ENCODE data around the gene PNLIPRP3. TPM values are rescaled to one million over a fixed set of nuclear protein-coding genes. Genes with fewer than 3 reads are reported as not detected.

Gene PNLIPRP3
- polyA plus RNA-seq, 1 of the 3 experiments (the other 2 are of a cell fraction) = not detected

DNA sequence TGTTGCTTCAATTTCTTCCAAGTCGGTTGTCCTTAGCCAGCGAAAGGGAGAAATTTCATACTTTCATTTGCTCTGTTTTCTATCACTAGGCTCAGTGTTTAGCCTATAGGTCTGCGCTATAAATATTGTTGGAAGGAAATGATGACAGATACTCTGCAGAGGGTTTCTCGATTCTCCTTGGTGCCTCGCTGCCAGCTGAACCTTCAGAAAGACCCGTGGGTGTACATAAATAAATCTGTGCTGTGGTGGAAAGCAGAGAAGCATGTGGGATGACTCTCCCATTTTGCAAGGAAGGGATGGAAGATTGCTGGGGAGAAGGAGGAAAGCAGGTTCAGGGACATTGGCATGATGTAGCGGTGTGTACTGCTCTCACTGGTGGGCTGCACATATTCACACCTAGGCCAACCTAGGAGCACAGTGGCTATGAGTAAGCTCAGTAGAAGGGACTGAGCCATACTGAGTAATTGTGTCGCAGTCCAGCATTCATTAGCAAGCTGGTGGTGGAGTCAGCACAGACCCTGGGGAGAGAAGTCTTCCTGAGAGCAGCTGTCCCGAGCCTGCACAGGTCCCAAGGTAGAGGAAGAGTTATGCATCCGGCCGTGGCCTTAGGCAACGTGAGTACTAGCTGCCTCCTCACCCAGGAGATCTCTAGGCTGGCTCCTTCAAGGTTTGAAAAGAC lies 50.5 kb downstream of the PNLIPRP3 start:
- no peak overlapping the region for H2AFZ ChIP-seq (ENCODE audit: low read depth)
- H4K20me1 ChIP-seq (ENCODE audit: insufficient read depth) = no peaks in the 10 kb centered on the region
- no peak overlapping the region for H3K4me2 ChIP-seq
- H3K4me3 ChIP-seq (ENCODE audit: low read depth in 2 of 2, low read length in 1 of 2) = no peak overlapping the region
- no peaks in the 10 kb centered on the region for H3K36me3 ChIP-seq (replicated peaks in 1 of 2; ENCODE audit: control insufficient read depth in 1 of 2, insufficient read depth in 2 of 2, low read length in 1 of 2)
- H3K79me2 ChIP-seq (ENCODE audit: insufficient read depth) = no peaks in the 10 kb centered on the region
- no peaks in the 10 kb centered on the region for H3K9me2 ChIP-seq
- no peaks in the 10 kb centered on the region for H3K27me3 ChIP-seq (ENCODE audit: insufficient read depth)
- H3K9me3 ChIP-seq = no peaks in the 10 kb centered on the region
- DNase-seq = no peak
- no peaks in the 10 kb centered on the region for H3K4me1 ChIP-seq (ENCODE audit: control insufficient read depth in 1 of 2, insufficient read depth in 2 of 2, low read depth in 1 of 2, low read length in 1 of 2)
- ChIA-PET POLR2A (no interaction called here), CTCF (interaction anchor here (0.9 to 1.9 kb wide), 2 partner anchors 12 kb away, joined by 3 to 9 read pairs; no protein-coding TSS in a partner anchor)
- TF ChIP-seq EP300 (IDR thresholded peaks at IDR 0.05; ENCODE audit: borderline replicate concordance in 1 of 2, low read depth in 1 of 2, low read length in 1 of 2) (no peak), SMC3 (IDR thresholded peaks at IDR 0.05; ENCODE audit: low read depth, low read length) (no peak), EZH2phosphoT487 (IDR thresholded peaks at IDR 0.05; ENCODE audit: borderline replicate concordance, low read depth) (no peak), GABPA (IDR thresholded peaks at IDR 0.05; ENCODE audit: low read depth) (no peak), SIN3A (IDR thresholded peaks at IDR 0.05; ENCODE audit: borderline replicate concordance, low read depth, low read length) (no peak), FOSL2 (IDR thresholded peaks at IDR 0.05; ENCODE audit: borderline replicate concordance, low read depth) (no peak), TAF1 (IDR thresholded peaks at IDR 0.05; ENCODE audit: borderline replicate concordance, low read depth, low read length) (no peak), FOXM1 (IDR thresholded peaks at IDR 0.05; ENCODE audit: low read depth) (no peak)
- TF ChIP-seq, protein P1, sequence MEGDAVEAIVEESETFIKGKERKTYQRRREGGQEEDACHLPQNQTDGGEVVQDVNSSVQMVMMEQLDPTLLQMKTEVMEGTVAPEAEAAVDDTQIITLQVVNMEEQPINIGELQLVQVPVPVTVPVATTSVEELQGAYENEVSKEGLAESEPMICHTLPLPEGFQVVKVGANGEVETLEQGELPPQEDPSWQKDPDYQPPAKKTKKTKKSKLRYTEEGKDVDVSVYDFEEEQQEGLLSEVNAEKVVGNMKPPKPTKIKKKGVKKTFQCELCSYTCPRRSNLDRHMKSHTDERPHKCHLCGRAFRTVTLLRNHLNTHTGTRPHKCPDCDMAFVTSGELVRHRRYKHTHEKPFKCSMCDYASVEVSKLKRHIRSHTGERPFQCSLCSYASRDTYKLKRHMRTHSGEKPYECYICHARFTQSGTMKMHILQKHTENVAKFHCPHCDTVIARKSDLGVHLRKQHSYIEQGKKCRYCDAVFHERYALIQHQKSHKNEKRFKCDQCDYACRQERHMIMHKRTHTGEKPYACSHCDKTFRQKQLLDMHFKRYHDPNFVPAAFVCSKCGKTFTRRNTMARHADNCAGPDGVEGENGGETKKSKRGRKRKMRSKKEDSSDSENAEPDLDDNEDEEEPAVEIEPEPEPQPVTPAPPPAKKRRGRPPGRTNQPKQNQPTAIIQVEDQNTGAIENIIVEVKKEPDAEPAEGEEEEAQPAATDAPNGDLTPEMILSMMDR (IDR thresholded peaks at IDR 0.05) = no peak
- no peak overlapping the region for H3K9ac ChIP-seq
- no peak overlapping the region for H3K27ac ChIP-seq (ENCODE audit: low read depth in 2 of 2, low read length in 1 of 2)
- WGBS (ENCODE audit: low lambda C conversion rate) = 41% methylated on average over 11 of the region's 12 CpGs
- H3F3A ChIP-seq (replicated peaks; ENCODE audit: insufficient read depth) = no peaks in the 10 kb centered on the region

GRCh38 chr10:116486770-116487448 lies 59.3 kb downstream of the PNLIPRP3 start:
- TF ChIP-seq JUND (IDR thresholded peaks at IDR 0.05) (no peak), ELF1 (IDR thresholded peaks at IDR 0.05) (no peak), SIN3A (IDR thresholded peaks at IDR 0.05; ENCODE audit: borderline replicate concordance, low read depth, low read length) (no peak), SMC3 (IDR thresholded peaks at IDR 0.05; ENCODE audit: low read depth, low read length) (no peak), MXI1 (IDR thresholded peaks at IDR 0.05; ENCODE audit: low read depth, low read length) (no peak), FOXJ3 (CRISPR knock-in tag; IDR thresholded peaks at IDR 0.05) (no peak), RCOR1 (IDR thresholded peaks at IDR 0.05; ENCODE audit: low read length) (no peak), TAF1 (IDR thresholded peaks at IDR 0.05; ENCODE audit: borderline replicate concordance, low read depth, low read length) (no peak), NRF1 (IDR thresholded peaks at IDR 0.05; ENCODE audit: low read depth, low read length) (no peak), GABPA (IDR thresholded peaks at IDR 0.05; ENCODE audit: low read depth) (no peak), NFIC (IDR thresholded peaks at IDR 0.05; ENCODE audit: borderline replicate concordance) (no peak), FOXM1 (IDR thresholded peaks at IDR 0.05; ENCODE audit: low read depth) (no peak), EZH2phosphoT487 (IDR thresholded peaks at IDR 0.05; ENCODE audit: borderline replicate concordance, low read depth) (no peak)
- TF ChIP-seq, protein P2, sequence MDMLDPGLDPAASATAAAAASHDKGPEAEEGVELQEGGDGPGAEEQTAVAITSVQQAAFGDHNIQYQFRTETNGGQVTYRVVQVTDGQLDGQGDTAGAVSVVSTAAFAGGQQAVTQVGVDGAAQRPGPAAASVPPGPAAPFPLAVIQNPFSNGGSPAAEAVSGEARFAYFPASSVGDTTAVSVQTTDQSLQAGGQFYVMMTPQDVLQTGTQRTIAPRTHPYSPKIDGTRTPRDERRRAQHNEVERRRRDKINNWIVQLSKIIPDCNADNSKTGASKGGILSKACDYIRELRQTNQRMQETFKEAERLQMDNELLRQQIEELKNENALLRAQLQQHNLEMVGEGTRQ (IDR thresholded peaks at IDR 0.05; ENCODE audit: borderline replicate concordance, low read depth, low read length) = no peak
- H3K4me1 ChIP-seq (ENCODE audit: control insufficient read depth in 1 of 2, insufficient read depth in 2 of 2, low read depth in 1 of 2, low read length in 1 of 2) = no peaks in the 10 kb centered on the region
- POLR2A ChIA-PET = no interaction called here
- no peak overlapping the region for H3K9ac ChIP-seq
- no peak overlapping the region for H3K4me3 ChIP-seq (ENCODE audit: low read depth in 2 of 2, low read length in 1 of 2)
- no peaks in the 10 kb centered on the region for H4K20me1 ChIP-seq (ENCODE audit: insufficient read depth)
- WGBS (ENCODE audit: low lambda C conversion rate) = 55% methylated on average over 7 of the region's 7 CpGs
- no peaks in the 10 kb centered on the region for H3F3A ChIP-seq (replicated peaks; ENCODE audit: insufficient read depth)
- no peaks in the 10 kb centered on the region for H3K9me2 ChIP-seq
- DNase-seq = no peak
- H3K27me3 ChIP-seq (ENCODE audit: insufficient read depth) = no peaks in the 10 kb centered on the region
- no peak overlapping the region for H2AFZ ChIP-seq (ENCODE audit: low read depth)
- CTCF ChIA-PET = no interaction called here
- no peaks in the 10 kb centered on the region for H3K36me3 ChIP-seq (replicated peaks in 1 of 2; ENCODE audit: control insufficient read depth in 1 of 2, insufficient read depth in 2 of 2, low read length in 1 of 2)
- no peaks in the 10 kb centered on the region for H3K79me2 ChIP-seq (ENCODE audit: insufficient read depth)
- no peaks in the 10 kb centered on the region for H3K9me3 ChIP-seq
- no peak overlapping the region for H3K4me2 ChIP-seq
- no peak overlapping the region for H3K27ac ChIP-seq (ENCODE audit: low read depth in 2 of 2, low read length in 1 of 2)
